CD4-positive, alpha-beta memory T cell (primary cell): ENCODE results near the gene ADSS1. TPM values are rescaled to one million over a fixed set of nuclear protein-coding genes. Genes with fewer than 3 reads are reported as not detected.

Experiments
- CTCF ChIA-PET: fragments of 350-600 bp; sonication (Branson Sonifier 250); formaldehyde crosslinking; loops from one replicate; lab custom pipeline; 2021; ENCODE audit warnings: inconsistent platforms; ENCODE audit not compliant: partially characterized antibody; lab: Charles Lee
- POLR2A ChIA-PET: fragments of 350-600 bp; sonication (Branson Sonifier 250); formaldehyde crosslinking; loops from one replicate; lab custom pipeline; 2021; ENCODE audit not compliant: partially characterized antibody; lab: Charles Lee
- DNase-seq, 5 donors: peaks; one replicate each; pipeline versions ENCODE4 v3.0.0 to v3.0.0-alpha.2; 2020 to 2022; ENCODE audit warnings: mixed read lengths in 1 of 5
- H3K27ac ChIP-seq: one replicate; pipeline ENCODE4 v1.7.0; 2013; ENCODE audit warnings: low read depth, low read length
- H3K27me3 ChIP-seq: 2 replicates; pipeline ENCODE4 v1.7.0; 2013; ENCODE audit warnings: mild to moderate bottlenecking, low read length, moderate library complexity; ENCODE audit not compliant: insufficient read depth
- H3K36me3 ChIP-seq: 2 replicates; pipeline ENCODE4 v1.7.0; 2013; ENCODE audit warnings: mild to moderate bottlenecking, low read length, moderate library complexity; ENCODE audit not compliant: insufficient read depth
- H3K4me1 ChIP-seq: 2 replicates; pipeline ENCODE4 v1.7.0; 2013; ENCODE audit warnings: mild to moderate bottlenecking, low read length, moderate library complexity; ENCODE audit not compliant: insufficient read depth
- H3K4me3 ChIP-seq, 2 donors: one replicate each; pipeline ENCODE4 v1.7.0; 2013; ENCODE audit warnings: low read length in 2 of 2, mild to moderate bottlenecking in 1 of 2
- H3K9me3 ChIP-seq, 2 donors: one replicate each; pipeline ENCODE4 v1.7.0; 2013; ENCODE audit warnings: low read length in 2 of 2, control low read depth in 1 of 2; ENCODE audit not compliant: control insufficient read depth in 1 of 2
- H3K27ac Mint-ChIP-seq, 7 donors: one replicate each; pipeline ENCODE4 v1.8.0; 2020 to 2021; ENCODE audit warnings: mixed read lengths in 7 of 7, mild to moderate bottlenecking in 6 of 7, inconsistent platforms in 3 of 7, moderate library complexity in 3 of 7
- H3K27me3 Mint-ChIP-seq, 2 donors: one replicate each; pipeline ENCODE4 v1.8.0; 2020 to 2021; ENCODE audit warnings: mixed read lengths in 2 of 2
- H3K36me3 Mint-ChIP-seq, 2 donors: one replicate each; pipeline ENCODE4 v1.8.0; 2020 to 2021; ENCODE audit warnings: mixed read lengths in 2 of 2, inconsistent platforms in 1 of 2, mild to moderate bottlenecking in 1 of 2
- H3K4me1 Mint-ChIP-seq, 4 donors: one replicate each; pipeline ENCODE4 v1.8.0; 2020 to 2021; ENCODE audit warnings: mixed read lengths in 4 of 4, mild to moderate bottlenecking in 1 of 4
- H3K4me3 Mint-ChIP-seq, 8 donors: one replicate each; pipeline ENCODE4 v1.8.0; 2020 to 2021; ENCODE audit warnings: mixed read lengths in 8 of 8, mild to moderate bottlenecking in 7 of 8, moderate library complexity in 6 of 8, inconsistent platforms in 3 of 8
- H3K9me3 Mint-ChIP-seq, 8 donors: one replicate each; pipeline ENCODE4 v1.8.0; 2020 to 2021; ENCODE audit warnings: mixed read lengths in 8 of 8, mild to moderate bottlenecking in 5 of 8, inconsistent platforms in 3 of 8, moderate library complexity in 1 of 8
- intact Hi-C: fragments of 100-400 bp; cut with micrococcal nuclease; formaldehyde crosslinking; loops from one replicate; pipeline ENCODE4 v1.15.1; 2023
- polyA plus RNA-seq, 2 donors: library from polyadenylated mRNA; unstranded; fragments of 300-500 nt; fragmentation: Illumina TruSeq; gene quantifications; one replicate each; pipeline ENCODE4 v1.2.3, GENCODE V29; 2021
- total RNA-seq, 2 experiments: library from RNA; stranded (reverse); gene quantifications; one replicate each; pipeline ENCODE4 v1.2.3, GENCODE V29; 2021

ADSS1 gene
- total and polyA plus RNA-seq, 4 experiments from 2014 or later: 0.16 to 1.8 (median 1.5) TPM

- H3K36me3 Mint-ChIP-seq: peaks cover 0 to 62% of the 10 kb centered on the region in 2 donors
- H3K27me3 Mint-ChIP-seq: no peaks in the 10 kb centered on the region
- Histone ChIP-seq H3K9me3 (no peaks in the 10 kb centered on the region), H3K36me3 (peaks cover 37% of the 10 kb centered on the region), H3K27ac (no peak overlapping the region), H3K4me3 (no peak overlapping the region), H3K27me3 (no peaks in the 10 kb centered on the region), H3K4me1 (peaks cover 25% of the 10 kb centered on the region)
- H3K9me3 Mint-ChIP-seq: peaks cover 0 to 5% (median 0%) of the 10 kb centered on the region in 8 donors
- POLR2A ChIA-PET: interaction anchor here (1.1 kb wide), 1 partner anchor 46 kb away, joined by 3 read pairs; the partner anchor contains the start of gene ZBTB42
- CTCF ChIA-PET: interaction anchor here (2.4 kb wide), 1 partner anchor 11 kb away, joined by 11 read pairs; no protein-coding TSS in a partner anchor
- intact Hi-C loops: no loop called here
- peaks cover 16 to 44% (median 29%) of the 10 kb centered on the region in 4 donors for H3K4me1 Mint-ChIP-seq
- peak overlapping the region in 3 of 8 donors; percentile 31 to 86 (median 67) for H3K4me3 Mint-ChIP-seq
- no peak overlapping the region for H3K27ac Mint-ChIP-seq
- no peak for DNase-seq
These were observed 31.6 kb downstream of the ADSS1 start for GRCh38 chr14:104755621-104756020.

DNA sequence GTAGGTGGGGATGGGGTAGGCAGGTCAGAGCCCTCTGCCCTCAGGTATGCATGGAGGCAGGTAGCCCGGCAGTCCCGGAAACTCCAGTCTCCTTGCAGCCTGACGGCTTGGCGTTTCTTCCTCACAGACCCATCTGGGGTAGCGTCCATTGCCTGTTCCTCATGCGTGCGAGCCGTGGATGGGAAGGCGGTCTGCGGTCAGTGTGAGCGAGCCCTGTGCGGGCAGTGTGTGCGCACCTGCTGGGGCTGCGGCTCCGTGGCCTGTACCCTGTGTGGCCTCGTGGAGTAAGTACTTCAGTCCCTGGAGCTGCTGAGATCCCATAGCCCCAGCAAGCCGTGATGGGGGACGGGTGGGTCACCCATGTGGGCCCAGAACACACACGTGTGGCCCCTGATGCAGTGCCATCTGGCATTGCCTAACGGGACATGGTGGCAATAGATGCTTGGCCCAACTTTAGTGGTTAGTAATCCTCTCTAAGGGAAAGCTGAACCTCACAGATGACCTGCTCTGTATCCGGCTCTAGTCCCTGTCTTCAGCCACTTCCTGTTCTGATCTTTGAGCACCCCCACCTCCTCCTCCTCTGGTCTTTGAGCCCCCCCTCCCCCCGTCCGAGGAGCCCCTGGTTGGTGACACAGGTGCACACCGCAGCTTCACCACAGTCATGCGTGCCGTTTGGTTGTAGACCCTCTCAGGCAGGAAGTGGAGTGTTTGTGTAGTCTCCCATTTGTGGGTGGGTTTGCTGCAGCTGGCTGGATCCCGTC is 32.6 kb downstream of the ADSS1 start:
- intact Hi-C loops: no loop called here
- Mint-ChIP-seq H3K27ac (peak overlapping the region in 2 of 7 donors; percentile 35 to 55), H3K36me3 (peaks cover 7 to 72% of the 10 kb centered on the region in 2 donors), H3K4me1 (peaks cover 16 to 40% (median 30%) of the 10 kb centered on the region in 4 donors), H3K9me3 (peaks cover 0 to 5% (median 0%) of the 10 kb centered on the region in 8 donors), H3K27me3 (no peaks in the 10 kb centered on the region), H3K4me3 (peak overlapping the region in 2 of 8 donors; percentile 29 to 39)
- DNase-seq: peak in 1 of 5 donors; percentile 6
- no peaks in the 10 kb centered on the region for H3K27me3 ChIP-seq
- H3K4me1 ChIP-seq: peaks cover 25% of the 10 kb centered on the region
- peaks cover 40% of the 10 kb centered on the region for H3K36me3 ChIP-seq
- no peak overlapping the region for H3K4me3 ChIP-seq
- ChIA-PET POLR2A (no interaction called here), CTCF (no interaction called here)
- no peak overlapping the region for H3K27ac ChIP-seq
- no peaks in the 10 kb centered on the region for H3K9me3 ChIP-seq

- Histone ChIP-seq H3K36me3 (peaks cover 40% of the 10 kb centered on the region), H3K4me1 (peaks cover 20% of the 10 kb centered on the region), H3K4me3 (no peak overlapping the region), H3K27me3 (no peaks in the 10 kb centered on the region), H3K9me3 (no peaks in the 10 kb centered on the region), H3K27ac (no peak overlapping the region)
- ChIA-PET CTCF (no interaction called here), POLR2A (no interaction called here)
- Mint-ChIP-seq H3K9me3 (peaks cover 0 to 5% (median 0%) of the 10 kb centered on the region in 8 donors), H3K27ac (peak overlapping the region in 2 of 7 donors; percentile 35 to 68), H3K27me3 (no peaks in the 10 kb centered on the region), H3K4me1 (peaks cover 17 to 40% (median 30%) of the 10 kb centered on the region in 4 donors), H3K36me3 (peaks cover 11 to 72% of the 10 kb centered on the region in 2 donors), H3K4me3 (no peak overlapping the region)
- DNase-seq: peak in 1 of 5 donors; percentile 8
- intact Hi-C loops: no loop called here
These were observed 33.2 kb downstream of the ADSS1 start for GRCh38 chr14:104757238-104757585.

DNA sequence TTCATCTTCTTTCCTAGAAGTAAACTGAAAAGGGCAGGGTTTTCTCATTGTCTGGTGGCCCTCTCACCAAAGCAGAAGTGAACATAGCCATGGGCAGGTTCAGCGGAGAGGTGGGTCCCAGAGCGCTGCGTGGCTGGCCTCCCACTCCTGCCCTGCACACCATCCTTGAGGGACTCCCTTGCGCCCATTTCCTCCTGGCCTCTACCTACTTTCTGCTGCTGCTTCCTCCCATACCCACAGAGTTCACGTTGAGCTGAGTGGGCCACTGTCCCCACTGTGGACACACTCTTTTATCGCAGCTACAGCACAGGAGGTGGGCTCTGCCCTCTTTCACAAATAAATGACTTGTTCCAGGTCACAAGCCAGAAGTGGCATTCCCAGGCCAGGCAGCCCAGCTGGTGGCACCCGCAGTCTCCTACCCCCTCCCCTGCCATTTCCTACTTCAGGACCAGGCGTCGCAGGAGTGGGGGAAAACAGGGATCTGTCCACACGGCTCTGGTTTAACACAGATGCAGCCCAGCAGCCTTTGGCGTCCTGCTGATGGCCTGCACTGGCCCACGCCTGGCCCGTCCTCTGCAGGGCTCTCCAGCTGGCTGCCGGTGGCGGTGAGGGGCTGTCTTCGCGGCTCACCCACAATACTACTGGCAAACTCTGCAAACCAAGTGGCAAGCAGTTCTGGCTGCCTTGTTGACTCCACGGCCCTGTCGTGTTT is 33.8 kb downstream of the ADSS1 start:
- Histone ChIP-seq H3K27ac (no peak overlapping the region), H3K27me3 (no peaks in the 10 kb centered on the region), H3K4me3 (no peak overlapping the region), H3K4me1 (peaks cover 19% of the 10 kb centered on the region), H3K36me3 (peaks cover 40% of the 10 kb centered on the region), H3K9me3 (no peaks in the 10 kb centered on the region)
- ChIA-PET POLR2A (no interaction called here), CTCF (interaction anchor here (1.2 to 1.3 kb wide), 2 partner anchors 11 to 68 kb away, joined by 3 to 5 read pairs; no protein-coding TSS in a partner anchor)
- H3K27me3 Mint-ChIP-seq: no peaks in the 10 kb centered on the region
- peak overlapping the region in 2 of 7 donors; percentile 31 to 55 for H3K27ac Mint-ChIP-seq
- peaks cover 0 to 5% (median 0%) of the 10 kb centered on the region in 8 donors for H3K9me3 Mint-ChIP-seq
- H3K36me3 Mint-ChIP-seq: peaks cover 14 to 71% of the 10 kb centered on the region in 2 donors
- intact Hi-C loops: no loop called here
- no peak overlapping the region for H3K4me3 Mint-ChIP-seq
- DNase-seq: peak in 1 of 5 donors; percentile 4
- peaks cover 17 to 40% (median 26%) of the 10 kb centered on the region in 4 donors for H3K4me1 Mint-ChIP-seq

GRCh38 chr14:104758981-104759969 is 35.2 kb downstream of the ADSS1 start:
- H3K4me1 ChIP-seq: peaks cover 11% of the 10 kb centered on the region
- peak overlapping the region in 2 of 7 donors; percentile 12 to 42 for H3K27ac Mint-ChIP-seq
- H3K27ac ChIP-seq: no peak overlapping the region
- H3K4me1 Mint-ChIP-seq: peaks cover 8 to 32% (median 16%) of the 10 kb centered on the region in 4 donors
- no peak overlapping the region for H3K4me3 Mint-ChIP-seq
- POLR2A ChIA-PET: no interaction called here
- H3K27me3 Mint-ChIP-seq: no peaks in the 10 kb centered on the region
- no peak overlapping the region for H3K4me3 ChIP-seq
- DNase-seq: peak in 1 of 5 donors; percentile 30
- intact Hi-C loops: no loop called here
- H3K36me3 Mint-ChIP-seq: peaks cover 14 to 62% of the 10 kb centered on the region in 2 donors
- H3K27me3 ChIP-seq: no peaks in the 10 kb centered on the region
- no peaks in the 10 kb centered on the region for H3K9me3 ChIP-seq
- CTCF ChIA-PET: interaction anchor here (1.2 to 1.3 kb wide), 5 partner anchors 9 to 68 kb away, joined by 3 to 6 read pairs (median 5); no protein-coding TSS in a partner anchor
- H3K36me3 ChIP-seq: peaks cover 40% of the 10 kb centered on the region
- H3K9me3 Mint-ChIP-seq: peaks cover 0 to 5% (median 0%) of the 10 kb centered on the region in 8 donors

GRCh38 chr14:104765517-104765916 is 41.5 kb downstream of the ADSS1 start:
- Mint-ChIP-seq H3K9me3 (no peaks in the 10 kb centered on the region), H3K27ac (peak overlapping the region in 1 of 7 donors; percentile 25), H3K4me1 (peaks cover 0 to 7% (median 1%) of the 10 kb centered on the region in 4 donors), H3K4me3 (no peak overlapping the region), H3K36me3 (peaks cover 14 to 16% of the 10 kb centered on the region in 2 donors), H3K27me3 (no peaks in the 10 kb centered on the region)
- no peak overlapping the region for H3K27ac ChIP-seq
- H3K27me3 ChIP-seq: no peaks in the 10 kb centered on the region
- H3K4me3 ChIP-seq: no peak overlapping the region
- H3K9me3 ChIP-seq: no peaks in the 10 kb centered on the region
- CTCF ChIA-PET: interaction anchor here (0.8 to 10.5 kb wide), 6 partner anchors 11 to 130 kb away, joined by 3 to 144 read pairs (median 7); partner anchors contain the start of gene SIVA1
- intact Hi-C loops: no loop called here
- POLR2A ChIA-PET: no interaction called here
- peaks cover 4% of the 10 kb centered on the region for H3K36me3 ChIP-seq
- H3K4me1 ChIP-seq: peaks cover 3% of the 10 kb centered on the region
- no peak for DNase-seq
